ENCODE data around the gene MARCHF2.

- TF ChIP-seq, protein P1, sequence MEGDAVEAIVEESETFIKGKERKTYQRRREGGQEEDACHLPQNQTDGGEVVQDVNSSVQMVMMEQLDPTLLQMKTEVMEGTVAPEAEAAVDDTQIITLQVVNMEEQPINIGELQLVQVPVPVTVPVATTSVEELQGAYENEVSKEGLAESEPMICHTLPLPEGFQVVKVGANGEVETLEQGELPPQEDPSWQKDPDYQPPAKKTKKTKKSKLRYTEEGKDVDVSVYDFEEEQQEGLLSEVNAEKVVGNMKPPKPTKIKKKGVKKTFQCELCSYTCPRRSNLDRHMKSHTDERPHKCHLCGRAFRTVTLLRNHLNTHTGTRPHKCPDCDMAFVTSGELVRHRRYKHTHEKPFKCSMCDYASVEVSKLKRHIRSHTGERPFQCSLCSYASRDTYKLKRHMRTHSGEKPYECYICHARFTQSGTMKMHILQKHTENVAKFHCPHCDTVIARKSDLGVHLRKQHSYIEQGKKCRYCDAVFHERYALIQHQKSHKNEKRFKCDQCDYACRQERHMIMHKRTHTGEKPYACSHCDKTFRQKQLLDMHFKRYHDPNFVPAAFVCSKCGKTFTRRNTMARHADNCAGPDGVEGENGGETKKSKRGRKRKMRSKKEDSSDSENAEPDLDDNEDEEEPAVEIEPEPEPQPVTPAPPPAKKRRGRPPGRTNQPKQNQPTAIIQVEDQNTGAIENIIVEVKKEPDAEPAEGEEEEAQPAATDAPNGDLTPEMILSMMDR (IDR thresholded peaks at IDR 0.05; ENCODE audit: insufficient read depth, low read depth, low read length), result no peak
- TF ChIP-seq EZH2 (IDR thresholded peaks at IDR 0.05; ENCODE audit: insufficient read depth, low read length), result no peak
Observed at GRCh38 chr19:8451377-8451776, 38.3 kb downstream of the MARCHF2 start.

Measured in astrocyte (in vitro differentiated cells and primary cell).